A549 (cell line): ENCODE measurements around the gene PLCB1.

Experiments used
- BHLHE40 ChIP-seq: IDR thresholded peaks from 2 replicates; pipeline ENCODE4 v1.6.1; 2012; ENCODE audit warnings: low read depth, low read length, inconsistent platforms
- CTCF ChIP-seq: fragments of >200 bp; sonication (Bioruptor Twin); formaldehyde crosslinking; IDR thresholded peaks from 3 replicates; pipeline ENCODE4 v1.5.1; 2016
- FOSL2 ChIP-seq, 2 experiments: fragments of 450-650 bp in 1 of 2; fragments of >200 bp in 1 of 2; sonication (Bioruptor Twin) in 1 of 2; formaldehyde crosslinking; IDR thresholded peaks; 2 replicates each; pipeline versions ENCODE4 v1.5.0 to v1.6.1; 2016 to 2020; ENCODE audit warnings: mild to moderate bottlenecking in 1 of 2, moderate library complexity in 1 of 2
- TF ChIP-seq, protein P1 (sequence below): fragments of 450-650 bp; IDR thresholded peaks from 2 replicates; pipeline ENCODE4 v1.6.1; 2014; ENCODE audit warnings: antibody characterized with exemption
- TF ChIP-seq, protein P2 (sequence below): fragments of 200-600 bp; sonication (generic); IDR thresholded peaks from 2 replicates; pipeline ENCODE4 v1.6.1; 2016; ENCODE audit warnings: antibody characterized with exemption, mild to moderate bottlenecking, moderate library complexity
- TF ChIP-seq, protein P3 (sequence below): IDR thresholded peaks from 2 replicates; pipeline ENCODE4 v1.6.1; 2012; ENCODE audit warnings: low read depth, borderline replicate concordance

DNA sequence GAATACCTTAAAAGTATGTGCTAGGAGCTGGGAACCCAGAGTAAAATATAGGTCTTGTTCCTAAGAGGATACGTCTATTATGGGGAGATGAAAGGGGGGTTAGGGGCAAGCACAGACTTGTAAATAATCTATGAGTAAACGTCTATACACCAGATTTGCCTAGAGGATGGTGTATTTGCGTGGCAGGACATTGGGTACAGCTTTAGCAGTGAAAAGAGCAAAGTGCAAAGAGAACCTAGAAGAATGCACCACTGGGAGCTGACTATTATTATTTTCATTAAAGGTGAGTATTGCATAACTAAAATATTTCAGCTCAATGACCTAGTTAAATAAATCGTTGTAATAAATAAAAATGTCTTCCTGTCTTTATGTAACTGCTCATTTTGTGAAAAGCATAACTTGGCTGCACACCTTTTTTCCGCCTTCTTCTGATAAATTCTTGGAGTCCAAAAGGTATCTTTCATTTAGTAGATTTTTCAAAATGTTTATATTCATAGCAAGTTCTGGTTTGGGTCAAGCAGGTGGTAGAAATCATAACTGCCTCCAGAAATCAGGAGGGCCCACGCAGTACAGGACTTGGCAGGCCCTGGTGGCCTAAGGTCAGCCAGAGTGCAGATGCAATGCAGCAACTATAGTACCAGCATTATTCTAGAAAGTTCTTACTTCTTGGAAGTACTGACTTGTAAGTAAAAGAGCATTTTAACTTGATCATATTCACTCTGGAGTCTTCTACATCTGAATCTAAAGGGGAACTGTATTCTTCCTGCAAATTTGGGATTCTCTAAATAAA is 357.2 kb downstream of the PLCB1 start:
- TF ChIP-seq BHLHE40 (no peak), CTCF (no peak), FOSL2 (IDR thresholded peaks at IDR 0.05) (no peak), FOSL2 (CRISPR knock-in tag; IDR thresholded peaks at IDR 0.05) (no peak)
- TF ChIP-seq, protein P1, sequence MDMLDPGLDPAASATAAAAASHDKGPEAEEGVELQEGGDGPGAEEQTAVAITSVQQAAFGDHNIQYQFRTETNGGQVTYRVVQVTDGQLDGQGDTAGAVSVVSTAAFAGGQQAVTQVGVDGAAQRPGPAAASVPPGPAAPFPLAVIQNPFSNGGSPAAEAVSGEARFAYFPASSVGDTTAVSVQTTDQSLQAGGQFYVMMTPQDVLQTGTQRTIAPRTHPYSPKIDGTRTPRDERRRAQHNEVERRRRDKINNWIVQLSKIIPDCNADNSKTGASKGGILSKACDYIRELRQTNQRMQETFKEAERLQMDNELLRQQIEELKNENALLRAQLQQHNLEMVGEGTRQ: no peak
- TF ChIP-seq, protein P2, sequence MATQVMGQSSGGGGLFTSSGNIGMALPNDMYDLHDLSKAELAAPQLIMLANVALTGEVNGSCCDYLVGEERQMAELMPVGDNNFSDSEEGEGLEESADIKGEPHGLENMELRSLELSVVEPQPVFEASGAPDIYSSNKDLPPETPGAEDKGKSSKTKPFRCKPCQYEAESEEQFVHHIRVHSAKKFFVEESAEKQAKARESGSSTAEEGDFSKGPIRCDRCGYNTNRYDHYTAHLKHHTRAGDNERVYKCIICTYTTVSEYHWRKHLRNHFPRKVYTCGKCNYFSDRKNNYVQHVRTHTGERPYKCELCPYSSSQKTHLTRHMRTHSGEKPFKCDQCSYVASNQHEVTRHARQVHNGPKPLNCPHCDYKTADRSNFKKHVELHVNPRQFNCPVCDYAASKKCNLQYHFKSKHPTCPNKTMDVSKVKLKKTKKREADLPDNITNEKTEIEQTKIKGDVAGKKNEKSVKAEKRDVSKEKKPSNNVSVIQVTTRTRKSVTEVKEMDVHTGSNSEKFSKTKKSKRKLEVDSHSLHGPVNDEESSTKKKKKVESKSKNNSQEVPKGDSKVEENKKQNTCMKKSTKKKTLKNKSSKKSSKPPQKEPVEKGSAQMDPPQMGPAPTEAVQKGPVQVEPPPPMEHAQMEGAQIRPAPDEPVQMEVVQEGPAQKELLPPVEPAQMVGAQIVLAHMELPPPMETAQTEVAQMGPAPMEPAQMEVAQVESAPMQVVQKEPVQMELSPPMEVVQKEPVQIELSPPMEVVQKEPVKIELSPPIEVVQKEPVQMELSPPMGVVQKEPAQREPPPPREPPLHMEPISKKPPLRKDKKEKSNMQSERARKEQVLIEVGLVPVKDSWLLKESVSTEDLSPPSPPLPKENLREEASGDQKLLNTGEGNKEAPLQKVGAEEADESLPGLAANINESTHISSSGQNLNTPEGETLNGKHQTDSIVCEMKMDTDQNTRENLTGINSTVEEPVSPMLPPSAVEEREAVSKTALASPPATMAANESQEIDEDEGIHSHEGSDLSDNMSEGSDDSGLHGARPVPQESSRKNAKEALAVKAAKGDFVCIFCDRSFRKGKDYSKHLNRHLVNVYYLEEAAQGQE: no peak
- TF ChIP-seq, protein P3, sequence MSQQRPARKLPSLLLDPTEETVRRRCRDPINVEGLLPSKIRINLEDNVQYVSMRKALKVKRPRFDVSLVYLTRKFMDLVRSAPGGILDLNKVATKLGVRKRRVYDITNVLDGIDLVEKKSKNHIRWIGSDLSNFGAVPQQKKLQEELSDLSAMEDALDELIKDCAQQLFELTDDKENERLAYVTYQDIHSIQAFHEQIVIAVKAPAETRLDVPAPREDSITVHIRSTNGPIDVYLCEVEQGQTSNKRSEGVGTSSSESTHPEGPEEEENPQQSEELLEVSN: no peak
